GM18858 (cell line): ENCODE measurements around the gene SMC1A.

Experiments
- ATAC-seq: cut with Tn5 transposase; IDR thresholded peaks from one replicate; pipeline ENCODE4 v1.9.1; 2021; ENCODE audit not compliant: unreplicated experiment

Gene SMC1A

GRCh38 chrX:53347948-53348347 is 74.5 kb downstream of the SMC1A start:
- ATAC-seq = no peak

- ATAC-seq = no peak
Observed at GRCh38 chrX:53340852-53341645, 81.4 kb downstream of the SMC1A start.

DNA sequence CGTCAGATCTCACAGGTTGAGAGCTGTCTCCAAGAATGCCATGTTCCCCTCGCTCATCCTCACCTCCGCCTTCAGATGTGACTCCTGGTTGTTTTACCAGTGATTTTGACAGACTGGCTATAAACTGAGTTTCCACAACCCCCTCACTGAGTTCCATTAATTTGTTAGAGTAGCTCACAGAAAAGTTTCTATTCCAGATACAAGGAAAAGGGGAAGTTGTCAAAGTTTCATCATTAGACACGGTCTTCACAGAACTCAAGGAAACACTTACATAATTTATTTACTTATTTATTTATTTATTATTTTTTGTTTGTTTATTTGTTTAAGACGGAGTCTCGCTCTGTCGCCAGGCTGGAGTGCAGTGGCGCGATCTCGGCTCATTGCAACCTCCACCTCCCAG is 85.4 kb downstream of the SMC1A start:
- ATAC-seq = no peak

GRCh38 chrX:53333853-53334252 is 88.6 kb downstream of the SMC1A start:
- ATAC-seq = no peak

- ATAC-seq = no peak
Observed at GRCh38 chrX:53332204-53332603, 90.2 kb downstream of the SMC1A start.

DNA sequence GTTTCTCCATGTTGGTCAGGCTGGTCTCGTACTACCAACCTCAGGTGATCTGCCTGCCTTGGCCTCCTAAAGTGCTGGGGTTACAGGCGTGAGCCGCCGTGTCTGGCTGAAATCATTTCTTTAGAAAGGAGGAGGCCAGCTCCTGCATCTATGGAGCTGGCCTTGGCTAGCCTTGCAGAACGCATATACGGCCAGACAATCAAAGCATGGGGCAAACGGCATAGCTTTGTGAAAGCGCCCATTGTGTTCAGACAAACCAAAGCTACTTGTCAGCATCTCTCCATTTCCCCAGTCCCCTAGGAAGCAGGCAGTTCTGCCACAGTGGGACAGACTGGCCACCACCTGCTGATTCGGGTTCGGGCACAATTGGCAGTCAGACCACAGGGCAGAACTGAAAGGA is 92.1 kb downstream of the SMC1A start:
- ATAC-seq = no peak

DNA sequence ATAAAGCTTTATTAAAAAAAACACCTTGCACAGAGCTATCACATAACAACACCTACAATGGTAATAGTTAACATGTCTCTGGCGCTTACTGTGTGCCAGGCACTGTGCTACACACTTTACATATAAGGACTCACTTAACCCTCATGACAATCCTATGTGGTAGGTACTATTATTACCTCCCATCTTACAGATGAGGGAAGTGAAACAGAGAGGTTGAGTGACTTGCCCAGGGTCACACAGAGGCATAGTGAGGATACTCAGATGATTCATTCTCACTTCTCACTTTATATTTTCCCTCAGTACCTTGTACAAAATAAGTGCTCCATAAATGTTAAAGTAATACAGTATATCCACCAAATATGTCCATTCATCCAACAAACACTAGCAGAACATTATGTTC is 97.7 kb downstream of the SMC1A start:
- ATAC-seq = no peak
